Calu3 (cell line): ENCODE data around the gene EGLN1. TPM values are rescaled to one million over a fixed set of nuclear protein-coding genes. Genes with fewer than 3 reads are reported as not detected.

ENCODE experiments used
- BruUV-seq: library from RNA; stranded (reverse); fragments of 400-500 nt; replicated peaks from 2 replicates; lab custom pipeline; 2021; lab: Mats Ljungman, UMichigan
- CTCF ChIA-PET: fragments of 300-600 bp; sonication (Branson Sonifier 250); formaldehyde crosslinking; loops from one replicate; lab custom pipeline; 2022; ENCODE audit warnings: antibody characterized with exemption; lab: Charles Lee
- DNase-seq: peaks from one replicate; pipeline ENCODE4 v3.0.0; 2022
- H3K27ac Mint-ChIP-seq: one replicate; pipeline ENCODE4 v1.8.0; 2022; ENCODE audit warnings: mixed read lengths; ENCODE audit not compliant: unreplicated experiment
- H3K27me3 Mint-ChIP-seq: one replicate; pipeline ENCODE4 v1.8.0; 2022; ENCODE audit warnings: mixed read lengths; ENCODE audit not compliant: unreplicated experiment
- H3K36me3 Mint-ChIP-seq: one replicate; pipeline ENCODE4 v1.8.0; 2022; ENCODE audit warnings: mild to moderate bottlenecking, moderate library complexity, mixed read lengths; ENCODE audit not compliant: insufficient read depth, unreplicated experiment
- H3K4me1 Mint-ChIP-seq: one replicate; pipeline ENCODE4 v1.8.0; 2022; ENCODE audit warnings: mild to moderate bottlenecking, low read depth, mixed read lengths; ENCODE audit not compliant: unreplicated experiment
- H3K4me3 Mint-ChIP-seq: one replicate; pipeline ENCODE4 v1.8.0; 2022; ENCODE audit warnings: mild to moderate bottlenecking, low read depth, moderate library complexity, mixed read lengths; ENCODE audit not compliant: unreplicated experiment
- H3K9me3 Mint-ChIP-seq: one replicate; pipeline ENCODE4 v1.8.0; 2022; ENCODE audit warnings: low read depth, mixed read lengths; ENCODE audit not compliant: unreplicated experiment
- CTCF ChIP-seq: fragments of 200-600 bp; IDR thresholded peaks from one replicate; pipeline ENCODE4 v1.8.0; 2022; ENCODE audit warnings: antibody characterized with exemption; ENCODE audit not compliant: unreplicated experiment
- intact Hi-C: fragments of 100-400 bp; cut with micrococcal nuclease; formaldehyde crosslinking; loops from one replicate; pipeline ENCODE4 v1.10.0; 2022; ENCODE audit not compliant: unreplicated experiment
- total RNA-seq: library from RNA; stranded (reverse); gene quantifications from 2 replicates; pipeline ENCODE4 v1.2.3, GENCODE V29; 2022

EGLN1 gene
- total RNA-seq, 1 experiment from 2014 or later, result 34.9 TPM

GRCh38 chr1:231387770-231388669 is 34.1 kb downstream of the EGLN1 start:
- H3K9me3 Mint-ChIP-seq, result no peaks in the 10 kb centered on the region
- H3K27me3 Mint-ChIP-seq, result no peaks in the 10 kb centered on the region
- TF ChIP-seq CTCF, result no peak
- no TSS peak for BruUV-seq
- H3K4me3 Mint-ChIP-seq, result no peak overlapping the region
- no peaks in the 10 kb centered on the region for H3K36me3 Mint-ChIP-seq
- H3K27ac Mint-ChIP-seq, result peak overlapping the region; percentile 42
- CTCF ChIA-PET, result no interaction called here
- DNase-seq, result no peak
- intact Hi-C loops, result no loop called here
- H3K4me1 Mint-ChIP-seq, result peaks cover 52% of the 10 kb centered on the region

- Mint-ChIP-seq H3K4me3 (no peak overlapping the region), H3K36me3 (no peaks in the 10 kb centered on the region), H3K27me3 (no peaks in the 10 kb centered on the region), H3K9me3 (no peaks in the 10 kb centered on the region), H3K27ac (no peak overlapping the region), H3K4me1 (peaks cover 45% of the 10 kb centered on the region)
- CTCF ChIA-PET, result interaction anchor here (0.6 kb wide), 1 partner anchor 150 kb away, joined by 3 read pairs; no protein-coding TSS in a partner anchor
- intact Hi-C loops, result no loop called here
- no TSS peak for BruUV-seq
- DNase-seq, result no peak
- TF ChIP-seq CTCF, result no peak
These were observed 35.6 kb downstream of the EGLN1 start for GRCh38 chr1:231386466-231386865.

GRCh38 chr1:231385416-231385748 is 36.7 kb downstream of the EGLN1 start:
- no TSS peak for BruUV-seq
- Mint-ChIP-seq H3K27me3 (no peaks in the 10 kb centered on the region), H3K36me3 (no peaks in the 10 kb centered on the region), H3K9me3 (no peaks in the 10 kb centered on the region), H3K4me1 (peaks cover 36% of the 10 kb centered on the region), H3K27ac (no peak overlapping the region), H3K4me3 (no peak overlapping the region)
- CTCF ChIA-PET, result interaction anchor here (0.7 to 1.2 kb wide), 2 partner anchors 10 to 1643 kb away, joined by 3 to 4 read pairs; no protein-coding TSS in a partner anchor
- no peak for TF ChIP-seq CTCF
- peak; percentile 56 for DNase-seq
- intact Hi-C loops, result no loop called here

GRCh38 chr1:231384696-231385415 is 37.2 kb downstream of the EGLN1 start:
- H3K4me1 Mint-ChIP-seq, result peaks cover 30% of the 10 kb centered on the region
- no peak for TF ChIP-seq CTCF
- no peaks in the 10 kb centered on the region for H3K36me3 Mint-ChIP-seq
- BruUV-seq, result no TSS peak
- H3K9me3 Mint-ChIP-seq, result no peaks in the 10 kb centered on the region
- no peak overlapping the region for H3K27ac Mint-ChIP-seq
- CTCF ChIA-PET, result interaction anchor here (1.2 kb wide), 1 partner anchor 11 kb away, joined by 4 read pairs; no protein-coding TSS in a partner anchor
- H3K4me3 Mint-ChIP-seq, result no peak overlapping the region
- DNase-seq, result no peak
- no peaks in the 10 kb centered on the region for H3K27me3 Mint-ChIP-seq
- intact Hi-C loops, result no loop called here
